Vagina (tissue), 2 donors: ENCODE data around the gene NEDD4. TPM values are rescaled to one million over a fixed set of nuclear protein-coding genes. Genes with fewer than 3 reads are reported as not detected.
"Not testable (repeated sequence)": the region's sequence is repeated elsewhere in the genome, so short reads cannot be mapped to it uniquely, and the experiment has no call there.

Source experiments
- DNase-seq, 2 donors: peaks; one replicate each; pipeline ENCODE4 v3.0.0-alpha.2; 2017; ENCODE audit errors: extremely low spot score in 2 of 2
- H3K27ac ChIP-seq: fragments of 200-600 bp; sonication (generic); one replicate; pipeline ENCODE4 v1.5.1; 2019
- H3K27me3 ChIP-seq: fragments of 200-600 bp; sonication (generic); one replicate; pipeline ENCODE4 v1.5.1; 2019
- H3K36me3 ChIP-seq, 2 donors: fragments of 200-600 bp; sonication (generic); one replicate each; pipeline ENCODE4 v1.5.1; 2017 to 2019
- H3K4me1 ChIP-seq: fragments of 200-600 bp; sonication (generic); one replicate; pipeline ENCODE4 v1.5.1; 2019
- H3K4me3 ChIP-seq, 2 donors: fragments of 200-600 bp; sonication (generic); 1 replicate in 1 of 2; 2 replicates in 1 of 2; pipeline ENCODE4 v1.5.1; 2016 to 2019
- H3K9me3 ChIP-seq: fragments of 200-600 bp; sonication (generic); one replicate; pipeline ENCODE4 v1.5.1; 2019
- CTCF ChIP-seq, 3 experiments: fragments of 450-650 bp in 2 of 3; fragments of 200-600 bp in 1 of 3; sonication (generic) in 1 of 3; IDR thresholded peaks; one replicate each; pipeline ENCODE4 v1.5.1; 2017 to 2019; ENCODE audit warnings: antibody characterized with exemption in 3 of 3, mild to moderate bottlenecking in 2 of 3, moderate library complexity in 2 of 3
- POLR2A ChIP-seq, 2 donors: fragments of 450-650 bp; IDR thresholded peaks; one replicate each; pipeline ENCODE4 v1.6.1; 2017; ENCODE audit warnings: antibody characterized with exemption in 2 of 2, mild to moderate bottlenecking in 2 of 2, moderate library complexity in 2 of 2
- POLR2AphosphoS5 ChIP-seq, 2 donors: sonication (generic); formaldehyde crosslinking; IDR thresholded peaks; one replicate each; pipeline ENCODE4 v1.9.0; 2017; ENCODE audit warnings: antibody characterized with exemption in 2 of 2, mild to moderate bottlenecking in 2 of 2, low read depth in 1 of 2; ENCODE audit not compliant: insufficient read depth in 1 of 2
- intact Hi-C: fragments of 100-400 bp; cut with DNase I; formaldehyde crosslinking; loops from one replicate; pipeline ENCODE4 v1.15.1; 2023
- total RNA-seq: library from RNA; depleted of rRNA; stranded (reverse); fragments of >200 nt; gene quantifications from one replicate; pipeline ENCODE4 v1.2.3, GENCODE V29; 2016

Gene NEDD4
- total RNA-seq, 1 donor from 2014 or later = 21.9 TPM

GRCh38 chr15:56006371-56006770, 13.0 kb upstream of the NEDD4 start:
- H3K4me3 ChIP-seq = peak overlapping the region; percentile 18 to 41
- H3K36me3 ChIP-seq, H3K27me3 ChIP-seq, H3K9me3 ChIP-seq, intact Hi-C loops, H3K4me1 ChIP-seq, DNase-seq: not testable (repeated sequence)
- peak in 1 of 2 donors; percentile 11 for TF ChIP-seq POLR2AphosphoS5 (IDR thresholded peaks at IDR 0.05; ENCODE audit: insufficient read depth in 1 of 2, low read depth in 1 of 2)
- H3K27ac ChIP-seq = peak overlapping the region; percentile 56

- H3K27me3 ChIP-seq, H3K27ac ChIP-seq, H3K4me1 ChIP-seq, H3K4me3 ChIP-seq, intact Hi-C loops, H3K36me3 ChIP-seq, DNase-seq, H3K9me3 ChIP-seq: not testable (repeated sequence)
These were observed 10.9 kb upstream of the NEDD4 start for GRCh38 chr15:56004281-56004680.

- H3K4me1 ChIP-seq, intact Hi-C loops, H3K4me3 ChIP-seq, H3K36me3 ChIP-seq, H3K27me3 ChIP-seq, H3K9me3 ChIP-seq, DNase-seq, H3K27ac ChIP-seq: not testable (repeated sequence)
These were observed 10.4 kb upstream of the NEDD4 start for GRCh38 chr15:56003777-56004176.

GRCh38 chr15:56003277-56003676, 9.9 kb upstream of the NEDD4 start:
- H3K27me3 ChIP-seq, H3K27ac ChIP-seq, DNase-seq, H3K9me3 ChIP-seq, intact Hi-C loops, H3K36me3 ChIP-seq, H3K4me3 ChIP-seq, H3K4me1 ChIP-seq: not testable (repeated sequence)

GRCh38 chr15:56001471-56002078, 8.2 kb upstream of the NEDD4 start:
- TF ChIP-seq CTCF (IDR thresholded peaks at IDR 0.05) (no peak), POLR2A (IDR thresholded peaks at IDR 0.05) (no peak), POLR2AphosphoS5 (IDR thresholded peaks at IDR 0.05; ENCODE audit: insufficient read depth in 1 of 2, low read depth in 1 of 2) (no peak)
- Histone ChIP-seq H3K36me3 (no peaks in the 10 kb centered on the region), H3K27ac (no peak overlapping the region), H3K4me1 (no peaks in the 10 kb centered on the region), H3K4me3 (no peak overlapping the region), H3K9me3 (no peaks in the 10 kb centered on the region), H3K27me3 (no peaks in the 10 kb centered on the region)
- DNase-seq = no peak
- intact Hi-C loops = no loop called here

GRCh38 chr15:55999658-56000057, 6.2 kb upstream of the NEDD4 start:
- Histone ChIP-seq H3K27me3 (no peaks in the 10 kb centered on the region), H3K4me3 (no peak overlapping the region), H3K4me1 (peaks cover 3% of the 10 kb centered on the region), H3K9me3 (no peaks in the 10 kb centered on the region), H3K36me3 (no peaks in the 10 kb centered on the region), H3K27ac (no peak overlapping the region)
- DNase-seq = no peak
- intact Hi-C loops = no loop called here
- TF ChIP-seq POLR2AphosphoS5 (IDR thresholded peaks at IDR 0.05; ENCODE audit: insufficient read depth in 1 of 2, low read depth in 1 of 2) = no peak
- TF ChIP-seq CTCF (IDR thresholded peaks at IDR 0.05) = no peak

- H3K27ac ChIP-seq = no peak overlapping the region
- H3K27me3 ChIP-seq = no peaks in the 10 kb centered on the region
- H3K4me3 ChIP-seq = no peak overlapping the region
- peaks cover 8% of the 10 kb centered on the region for H3K4me1 ChIP-seq
- no peaks in the 10 kb centered on the region for H3K9me3 ChIP-seq
- TF ChIP-seq POLR2AphosphoS5 (IDR thresholded peaks at IDR 0.05; ENCODE audit: insufficient read depth in 1 of 2, low read depth in 1 of 2) (no peak), CTCF (IDR thresholded peaks at IDR 0.05) (no peak), POLR2A (IDR thresholded peaks at IDR 0.05) (no peak)
- no peak for DNase-seq
- H3K36me3 ChIP-seq = no peaks in the 10 kb centered on the region
- intact Hi-C loops = no loop called here
These were observed 5.1 kb upstream of the NEDD4 start for GRCh38 chr15:55998478-55998877.
